Ecto neural progenitor cell (in vitro differentiated cells): Measurements from ENCODE around the gene SEPTIN6.

Experiments used
- DNase-seq: peaks from one replicate; pipeline ENCODE4 v3.0.0-alpha.2; 2018; ENCODE audit warnings: low spot score

Gene SEPTIN6

GRCh38 chrX:119647552-119648420, 45.2 kb downstream of the SEPTIN6 start:
- no peak for DNase-seq

GRCh38 chrX:119647089-119647488, 45.9 kb downstream of the SEPTIN6 start:
- DNase-seq: no peak

GRCh38 chrX:119646515-119646914, 46.5 kb downstream of the SEPTIN6 start:
- DNase-seq: no peak

- DNase-seq: no peak
These were observed 49.3 kb downstream of the SEPTIN6 start for GRCh38 chrX:119643696-119644095.
